ENCODE measurements around the gene ERGIC1.
"Not testable (repeated sequence)": the region's sequence is repeated elsewhere in the genome, so short reads cannot be mapped to it uniquely, and the experiment has no call there.

ERGIC1 gene

GRCh38 chr5:172800088-172800551 lies 33.9 kb upstream of the ERGIC1 start:
- DNase-seq: peak in 8 of 56 donors; percentile 6 to 40 (median 30)

GRCh38 chr5:172801179-172801671 lies 32.8 kb upstream of the ERGIC1 start:
- DNase-seq: no peak

- no peak for DNase-seq
These were observed 31.9 kb upstream of the ERGIC1 start for GRCh38 chr5:172802112-172802511.

- DNase-seq: no peak
These were observed 31.4 kb upstream of the ERGIC1 start for GRCh38 chr5:172802567-172803176.

GRCh38 chr5:172805018-172805683 lies 28.9 kb upstream of the ERGIC1 start:
- no peak for DNase-seq

GRCh38 chr5:172805736-172806255 lies 28.3 kb upstream of the ERGIC1 start:
- DNase-seq: peak in 1 of 56 donors; percentile 22

- DNase-seq: peak in 17 of 56 donors; percentile 8 to 46 (median 22)
These were observed 27.0 kb upstream of the ERGIC1 start for GRCh38 chr5:172806897-172807672.

GRCh38 chr5:172807766-172808311 lies 26.2 kb upstream of the ERGIC1 start:
- no peak for DNase-seq

GRCh38 chr5:172809774-172810173 lies 24.3 kb upstream of the ERGIC1 start:
- DNase-seq: no peak

GRCh38 chr5:172810996-172811395 lies 23.1 kb upstream of the ERGIC1 start:
- DNase-seq: not testable (repeated sequence)

GRCh38 chr5:172815631-172816030 lies 18.4 kb upstream of the ERGIC1 start:
- no peak for DNase-seq

- peak in 26 of 56 donors; percentile 10 to 77 (median 36) for DNase-seq
These were observed 17.0 kb upstream of the ERGIC1 start for GRCh38 chr5:172816925-172817562.

GRCh38 chr5:172817664-172818063 lies 16.4 kb upstream of the ERGIC1 start:
- DNase-seq: no peak

GRCh38 chr5:172818081-172818480 lies 16.0 kb upstream of the ERGIC1 start:
- no peak for DNase-seq

GRCh38 chr5:172819569-172819968 lies 14.5 kb upstream of the ERGIC1 start:
- DNase-seq: no peak

- DNase-seq: peak in 22 of 56 donors; percentile 23 to 76 (median 42)
These were observed 13.8 kb upstream of the ERGIC1 start for GRCh38 chr5:172820046-172820767.

GRCh38 chr5:172821340-172821985 lies 12.6 kb upstream of the ERGIC1 start:
- no peak for DNase-seq

- DNase-seq: no peak
These were observed 10.2 kb upstream of the ERGIC1 start for GRCh38 chr5:172823840-172824362.

- DNase-seq: no peak
These were observed 8.3 kb upstream of the ERGIC1 start for GRCh38 chr5:172825610-172826204.
